MM.1S (cell line): ENCODE measurements around the gene MTTP.

ENCODE experiments used
- DNase-seq: peaks from one replicate; pipeline ENCODE4 v3.0.0-alpha.2; 2015
- H2AFZ ChIP-seq: fragments of 300-600 bp; sonication (generic); 2 replicates; pipeline ENCODE4 v1.6.0; 2016; ENCODE audit warnings: antibody characterized with exemption, low read length
- H3F3A ChIP-seq: fragments of 300-600 bp; sonication (generic); 2 replicates; pipeline ENCODE4 v1.6.1; 2016; ENCODE audit warnings: mild to moderate bottlenecking, antibody characterized with exemption, low read length, moderate library complexity, mixed read lengths; ENCODE audit not compliant: insufficient read depth
- H3K27ac ChIP-seq: fragments of 300-600 bp; sonication (generic); 2 replicates; pipeline ENCODE4 v1.5.1; 2016; ENCODE audit warnings: mild to moderate bottlenecking, low read length
- H3K27me3 ChIP-seq: fragments of 300-600 bp; sonication (generic); replicated peaks from 2 replicates; pipeline ENCODE4 v1.6.0; 2016; ENCODE audit warnings: low read length; ENCODE audit not compliant: insufficient read depth
- H3K36me3 ChIP-seq: fragments of 300-600 bp; sonication (generic); replicated peaks from 2 replicates; pipeline ENCODE4 v1.6.1; 2016; ENCODE audit warnings: mild to moderate bottlenecking, low read length, mixed read lengths; ENCODE audit not compliant: insufficient read depth
- H3K4me1 ChIP-seq: fragments of 300-600 bp; sonication (generic); 2 replicates; pipeline ENCODE4 v1.6.1; 2016; ENCODE audit warnings: low read length, mixed read lengths
- H3K4me2 ChIP-seq: fragments of 300-600 bp; sonication (generic); 2 replicates; pipeline ENCODE4 v1.6.0; 2016; ENCODE audit warnings: low read depth, low read length
- H3K4me3 ChIP-seq: fragments of 300-600 bp; sonication (generic); 2 replicates; pipeline ENCODE4 v1.5.1; 2016; ENCODE audit warnings: low read length, mixed read lengths
- H3K79me2 ChIP-seq: fragments of 300-600 bp; sonication (generic); 2 replicates; pipeline ENCODE4 v1.6.1; 2016; ENCODE audit warnings: mixed run types, low read length, mixed read lengths
- H3K9ac ChIP-seq: fragments of 300-600 bp; sonication (generic); 2 replicates; pipeline ENCODE4 v1.6.1; 2016; ENCODE audit warnings: low read length, mixed read lengths
- H3K9me2 ChIP-seq: fragments of 300-600 bp; sonication (generic); replicated peaks from 2 replicates; pipeline ENCODE4 v1.6.1; 2016; ENCODE audit warnings: mild to moderate bottlenecking, low read length, mixed read lengths; ENCODE audit not compliant: insufficient read depth
- H3K9me3 ChIP-seq: fragments of 300-600 bp; sonication (generic); replicated peaks from 2 replicates; pipeline ENCODE4 v1.6.1; 2016; ENCODE audit warnings: mild to moderate bottlenecking, low read length, mixed read lengths; ENCODE audit not compliant: insufficient read depth
- H4K20me1 ChIP-seq: fragments of 300-600 bp; sonication (generic); 2 replicates; pipeline ENCODE4 v1.6.1; 2016; ENCODE audit warnings: mild to moderate bottlenecking, low read length, moderate library complexity, mixed read lengths; ENCODE audit not compliant: insufficient read depth
- EZH2 ChIP-seq: fragments of 300-600 bp; sonication (generic); optimal IDR thresholded peaks from 2 replicates; pipeline ENCODE3; 2017; ENCODE audit warnings: low read depth, mild to moderate bottlenecking, antibody characterized with exemption, low read length, mixed read lengths
- EZH2phosphoT487 ChIP-seq: fragments of 300-600 bp; sonication (generic); IDR thresholded peaks from 2 replicates; pipeline ENCODE4 v1.6.1; 2018; ENCODE audit warnings: antibody characterized with exemption, low read length
- TF ChIP-seq, protein P1 (sequence below): fragments of 300-600 bp; sonication (generic); IDR thresholded peaks from 2 replicates; pipeline ENCODE4 v1.5.1; 2016; ENCODE audit warnings: antibody characterized with exemption, low read length, mixed read lengths

MTTP gene

GRCh38 chr4:99573735-99574368 is 772 bp upstream of the MTTP start:
- Histone ChIP-seq H3K36me3 (no peaks in the 10 kb centered on the region), H3K4me2 (no peak overlapping the region), H3K79me2 (no peaks in the 10 kb centered on the region), H3F3A (no peaks in the 10 kb centered on the region), H3K9me2 (no peaks in the 10 kb centered on the region), H3K4me3 (no peak overlapping the region), H3K9me3 (no peaks in the 10 kb centered on the region), H3K27me3 (no peaks in the 10 kb centered on the region), H4K20me1 (no peaks in the 10 kb centered on the region), H3K9ac (no peak overlapping the region), H3K4me1 (no peaks in the 10 kb centered on the region), H3K27ac (no peak overlapping the region), H2AFZ (no peak overlapping the region)
- TF ChIP-seq, protein P1, sequence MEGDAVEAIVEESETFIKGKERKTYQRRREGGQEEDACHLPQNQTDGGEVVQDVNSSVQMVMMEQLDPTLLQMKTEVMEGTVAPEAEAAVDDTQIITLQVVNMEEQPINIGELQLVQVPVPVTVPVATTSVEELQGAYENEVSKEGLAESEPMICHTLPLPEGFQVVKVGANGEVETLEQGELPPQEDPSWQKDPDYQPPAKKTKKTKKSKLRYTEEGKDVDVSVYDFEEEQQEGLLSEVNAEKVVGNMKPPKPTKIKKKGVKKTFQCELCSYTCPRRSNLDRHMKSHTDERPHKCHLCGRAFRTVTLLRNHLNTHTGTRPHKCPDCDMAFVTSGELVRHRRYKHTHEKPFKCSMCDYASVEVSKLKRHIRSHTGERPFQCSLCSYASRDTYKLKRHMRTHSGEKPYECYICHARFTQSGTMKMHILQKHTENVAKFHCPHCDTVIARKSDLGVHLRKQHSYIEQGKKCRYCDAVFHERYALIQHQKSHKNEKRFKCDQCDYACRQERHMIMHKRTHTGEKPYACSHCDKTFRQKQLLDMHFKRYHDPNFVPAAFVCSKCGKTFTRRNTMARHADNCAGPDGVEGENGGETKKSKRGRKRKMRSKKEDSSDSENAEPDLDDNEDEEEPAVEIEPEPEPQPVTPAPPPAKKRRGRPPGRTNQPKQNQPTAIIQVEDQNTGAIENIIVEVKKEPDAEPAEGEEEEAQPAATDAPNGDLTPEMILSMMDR, result no peak
- TF ChIP-seq EZH2phosphoT487 (no peak), EZH2 (no peak)
- DNase-seq, result no peak

DNA sequence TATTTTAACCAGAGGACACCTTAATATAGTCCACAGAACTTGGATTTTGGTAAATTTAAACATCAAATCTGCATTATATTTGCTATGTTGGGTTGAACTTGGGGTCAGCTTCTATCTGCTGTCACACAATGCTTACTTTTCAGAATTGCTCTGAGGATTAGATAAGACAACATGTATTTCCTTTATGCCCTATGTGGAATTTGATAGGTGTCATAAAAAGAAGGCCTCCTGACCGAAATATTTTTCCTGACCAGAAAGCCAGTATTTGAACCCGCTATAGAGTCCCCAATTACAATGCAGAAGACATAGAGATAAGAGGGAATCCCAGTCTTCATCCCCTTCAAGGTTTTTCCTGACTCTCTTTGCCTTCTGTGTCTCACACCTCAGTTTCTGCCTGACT is 4.1 kb downstream of the MTTP start:
- H2AFZ ChIP-seq, result no peak overlapping the region
- H3K79me2 ChIP-seq, result no peaks in the 10 kb centered on the region
- no peaks in the 10 kb centered on the region for H3F3A ChIP-seq
- H3K9me2 ChIP-seq, result no peaks in the 10 kb centered on the region
- TF ChIP-seq EZH2phosphoT487, result no peak
- TF ChIP-seq, protein P1, result no peak
- TF ChIP-seq EZH2, result no peak
- no peaks in the 10 kb centered on the region for H3K36me3 ChIP-seq
- no peaks in the 10 kb centered on the region for H3K4me1 ChIP-seq
- no peak overlapping the region for H3K4me2 ChIP-seq
- H3K9ac ChIP-seq, result no peak overlapping the region
- H3K27ac ChIP-seq, result no peak overlapping the region
- no peaks in the 10 kb centered on the region for H4K20me1 ChIP-seq
- H3K27me3 ChIP-seq, result no peaks in the 10 kb centered on the region
- no peak for DNase-seq
- no peaks in the 10 kb centered on the region for H3K9me3 ChIP-seq
- no peak overlapping the region for H3K4me3 ChIP-seq

DNA sequence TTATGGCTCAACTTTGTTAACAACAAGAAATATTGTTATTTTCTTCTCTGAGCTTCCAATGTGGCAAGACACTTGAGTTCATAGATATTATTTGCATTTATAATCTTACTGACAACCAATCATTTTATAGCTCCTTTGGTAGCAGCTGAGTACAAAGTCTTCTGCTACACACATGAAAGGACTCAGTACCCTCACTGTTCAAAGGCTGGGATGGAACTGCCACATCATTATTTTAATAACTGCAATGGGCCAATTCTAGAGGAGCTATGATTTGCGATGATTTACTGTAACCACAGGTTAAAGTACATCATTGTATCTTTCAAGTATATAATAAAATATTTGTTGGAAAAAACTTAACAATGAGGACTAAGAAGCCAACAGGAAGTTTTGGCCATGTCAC is 10.9 kb downstream of the MTTP start:
- Histone ChIP-seq H2AFZ (no peak overlapping the region), H3K36me3 (no peaks in the 10 kb centered on the region), H3K9ac (no peak overlapping the region), H3K4me2 (no peak overlapping the region), H3K79me2 (no peaks in the 10 kb centered on the region), H3K4me1 (no peaks in the 10 kb centered on the region), H3F3A (no peaks in the 10 kb centered on the region), H3K9me2 (no peaks in the 10 kb centered on the region), H4K20me1 (no peaks in the 10 kb centered on the region), H3K27ac (no peak overlapping the region), H3K4me3 (no peak overlapping the region), H3K27me3 (no peaks in the 10 kb centered on the region), H3K9me3 (no peaks in the 10 kb centered on the region)
- TF ChIP-seq EZH2, result no peak
- TF ChIP-seq, protein P1, result no peak
- TF ChIP-seq EZH2phosphoT487, result no peak
- DNase-seq, result no peak
